MCF 10A (cell line): ENCODE data around the gene IGFBP3. TPM values are rescaled to one million over a fixed set of nuclear protein-coding genes. Genes with fewer than 3 reads are reported as not detected.
A peak's percentile ranks its signal among the peaks of the same experiment; 100 is the strongest.

Experiments used
- BruUV-seq: library from RNA; stranded (reverse); fragments of 400-500 nt; replicated peaks from 2 replicates; lab custom pipeline; 2021; lab: Mats Ljungman, UMichigan
- CTCF ChIA-PET: fragments of 300-600 bp; sonication (Branson Sonifier 250); formaldehyde crosslinking; extraction: SDS; loops from one replicate; lab custom pipeline; 2021; ENCODE audit warnings: antibody characterized with exemption, inconsistent platforms; lab: Yijun Ruan, JAX
- POLR2A ChIA-PET: fragments of 300-600, 350-650 bp; sonication (Branson Sonifier 250); formaldehyde crosslinking; extraction: SDS; loops from one replicate; lab custom pipeline; 2020; ENCODE audit warnings: antibody characterized with exemption, inconsistent platforms; lab: Yijun Ruan, JAX
- DNase-seq: peaks from one replicate; pipeline ENCODE4 v3.0.0-alpha.2; 2018; ENCODE audit not compliant: unreplicated experiment
- H3K27ac Mint-ChIP-seq: one replicate; pipeline ENCODE4 v1.8.0; 2022; ENCODE audit warnings: mild to moderate bottlenecking, low read depth, mixed read lengths; ENCODE audit not compliant: unreplicated experiment
- H3K27me3 Mint-ChIP-seq: one replicate; pipeline ENCODE4 v1.8.0; 2022; ENCODE audit warnings: mixed read lengths; ENCODE audit not compliant: insufficient read depth, unreplicated experiment
- H3K36me3 Mint-ChIP-seq: one replicate; pipeline ENCODE4 v1.8.0; 2022; ENCODE audit warnings: mild to moderate bottlenecking, moderate library complexity, mixed read lengths; ENCODE audit not compliant: insufficient read depth, unreplicated experiment
- H3K4me1 Mint-ChIP-seq: one replicate; pipeline ENCODE4 v1.8.0; 2022; ENCODE audit warnings: mixed read lengths; ENCODE audit not compliant: insufficient read depth, unreplicated experiment
- H3K4me3 Mint-ChIP-seq: one replicate; pipeline ENCODE4 v1.8.0; 2022; ENCODE audit warnings: mild to moderate bottlenecking, moderate library complexity, mixed read lengths; ENCODE audit not compliant: unreplicated experiment
- H3K9me3 Mint-ChIP-seq: one replicate; pipeline ENCODE4 v1.8.0; 2022; ENCODE audit warnings: mixed read lengths; ENCODE audit not compliant: unreplicated experiment
- intact Hi-C: fragments of 100-400 bp; cut with micrococcal nuclease; formaldehyde crosslinking; loops from 2 replicates; pipeline ENCODE4 v1.14.1; 2022
- total RNA-seq: library from RNA; stranded (reverse); gene quantifications from 2 replicates; pipeline ENCODE4 v1.2.3, GENCODE V29; 2022
- TF ChIP-seq, protein P1 (sequence below): fragments of 200-600 bp; IDR thresholded peaks from one replicate; pipeline ENCODE4 v1.8.0; 2022; ENCODE audit warnings: antibody characterized with exemption, mild to moderate bottlenecking; ENCODE audit not compliant: unreplicated experiment

The IGFBP3 gene
- total RNA-seq, 1 experiment from 2014 or later, result 42.9 TPM

DNA sequence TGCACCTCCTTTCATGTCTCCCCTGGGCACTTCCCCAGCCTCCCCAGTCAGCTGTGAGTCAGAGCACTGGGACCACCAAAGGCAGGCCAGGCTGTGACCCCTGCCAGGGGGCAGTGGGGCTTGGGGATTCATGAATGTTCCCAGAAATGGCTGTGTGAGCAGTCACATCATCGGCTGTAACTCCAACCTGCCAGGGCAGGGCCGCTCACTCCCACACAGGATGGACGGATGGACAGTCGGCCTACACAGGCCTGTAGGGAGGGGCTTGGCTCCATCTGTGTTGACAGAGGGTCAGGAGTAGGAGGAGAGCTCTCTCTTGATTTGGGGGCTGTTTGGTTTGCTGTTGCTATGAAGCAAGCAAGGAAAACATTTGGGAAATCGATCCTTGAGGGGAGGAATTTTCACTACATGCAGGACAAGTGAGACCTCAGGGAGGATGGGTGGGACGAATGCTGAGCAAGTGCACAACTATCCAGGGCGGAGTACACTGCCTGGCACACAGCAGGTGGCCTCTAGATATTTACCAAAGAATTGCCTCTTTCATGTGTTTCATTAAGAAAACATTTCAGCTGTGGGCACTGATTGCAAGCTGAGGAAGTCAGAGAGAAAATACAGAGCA is 35.7 kb downstream of the IGFBP3 start:
- Mint-ChIP-seq H3K4me3 (peak overlapping the region; percentile 40), H3K27ac (peak overlapping the region; percentile 63), H3K4me1 (peaks cover 57% of the 10 kb centered on the region), H3K36me3 (no peaks in the 10 kb centered on the region), H3K27me3 (no peaks in the 10 kb centered on the region), H3K9me3 (no peaks in the 10 kb centered on the region)
- intact Hi-C loops, result no loop called here
- POLR2A ChIA-PET, result interaction anchor here (0.7 kb wide), 1 partner anchor 492 kb away, joined by 4 read pairs; no protein-coding TSS in a partner anchor
- TF ChIP-seq, protein P1, sequence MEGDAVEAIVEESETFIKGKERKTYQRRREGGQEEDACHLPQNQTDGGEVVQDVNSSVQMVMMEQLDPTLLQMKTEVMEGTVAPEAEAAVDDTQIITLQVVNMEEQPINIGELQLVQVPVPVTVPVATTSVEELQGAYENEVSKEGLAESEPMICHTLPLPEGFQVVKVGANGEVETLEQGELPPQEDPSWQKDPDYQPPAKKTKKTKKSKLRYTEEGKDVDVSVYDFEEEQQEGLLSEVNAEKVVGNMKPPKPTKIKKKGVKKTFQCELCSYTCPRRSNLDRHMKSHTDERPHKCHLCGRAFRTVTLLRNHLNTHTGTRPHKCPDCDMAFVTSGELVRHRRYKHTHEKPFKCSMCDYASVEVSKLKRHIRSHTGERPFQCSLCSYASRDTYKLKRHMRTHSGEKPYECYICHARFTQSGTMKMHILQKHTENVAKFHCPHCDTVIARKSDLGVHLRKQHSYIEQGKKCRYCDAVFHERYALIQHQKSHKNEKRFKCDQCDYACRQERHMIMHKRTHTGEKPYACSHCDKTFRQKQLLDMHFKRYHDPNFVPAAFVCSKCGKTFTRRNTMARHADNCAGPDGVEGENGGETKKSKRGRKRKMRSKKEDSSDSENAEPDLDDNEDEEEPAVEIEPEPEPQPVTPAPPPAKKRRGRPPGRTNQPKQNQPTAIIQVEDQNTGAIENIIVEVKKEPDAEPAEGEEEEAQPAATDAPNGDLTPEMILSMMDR, result no peak
- CTCF ChIA-PET, result interaction anchor here (0.7 to 1.3 kb wide), 2 partner anchors 32 to 175 kb away, joined by 3 read pairs; no protein-coding TSS in a partner anchor
- BruUV-seq, result no TSS peak
- DNase-seq, result peak; percentile 74

DNA sequence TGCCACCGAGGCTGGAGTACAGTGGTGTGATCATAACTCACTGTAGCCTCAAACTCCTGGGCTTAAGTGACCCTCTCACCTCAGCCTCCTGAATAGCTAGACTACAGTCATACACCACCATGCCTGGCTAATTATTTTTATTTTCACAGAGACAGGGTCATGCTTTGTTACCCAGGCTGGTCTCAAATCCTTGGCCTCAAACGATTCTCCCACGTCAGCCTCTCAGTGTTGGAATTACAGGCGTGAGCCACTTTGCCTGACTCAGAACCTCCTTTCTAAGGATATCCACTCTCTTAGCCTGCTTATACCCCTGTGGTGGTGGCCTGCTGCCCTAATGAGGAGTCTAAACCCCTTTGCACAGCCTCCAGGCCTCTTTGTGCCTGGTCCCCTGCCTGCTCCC is 36.9 kb downstream of the IGFBP3 start:
- Mint-ChIP-seq H3K36me3 (no peaks in the 10 kb centered on the region), H3K9me3 (no peaks in the 10 kb centered on the region), H3K4me3 (no peak overlapping the region), H3K4me1 (peaks cover 57% of the 10 kb centered on the region), H3K27me3 (no peaks in the 10 kb centered on the region), H3K27ac (peak overlapping the region; percentile 63)
- no peak for DNase-seq
- TF ChIP-seq, protein P1, result no peak
- ChIA-PET POLR2A (no interaction called here), CTCF (interaction anchor here (0.6 to 1.3 kb wide), 4 partner anchors 33 to 1958 kb away, joined by 3 read pairs; partner anchors contain the start of gene UBE2D4)
- intact Hi-C loops, result no loop called here
- no TSS peak for BruUV-seq

DNA sequence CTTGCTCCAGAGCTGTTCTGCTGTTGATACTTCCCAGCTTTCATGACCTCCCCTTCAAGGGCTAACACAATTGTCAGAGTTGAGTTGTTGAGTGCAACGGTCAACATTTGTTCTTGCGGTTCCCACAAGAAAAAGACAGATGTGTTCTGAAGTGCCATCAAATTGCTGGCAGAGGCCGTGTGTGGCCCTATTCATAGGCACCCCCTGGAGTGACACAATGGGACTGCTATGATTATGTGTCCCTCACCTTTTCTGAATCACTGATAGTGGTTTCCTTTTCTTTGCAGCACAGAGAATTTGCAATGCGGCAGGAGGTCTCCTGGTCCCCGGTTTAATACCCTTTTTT is 38.6 kb downstream of the IGFBP3 start:
- BruUV-seq, result TSS peak; percentile 71
- Mint-ChIP-seq H3K27me3 (no peaks in the 10 kb centered on the region), H3K4me1 (peaks cover 57% of the 10 kb centered on the region), H3K27ac (peak overlapping the region; percentile 94), H3K4me3 (no peak overlapping the region), H3K9me3 (peaks cover 3% of the 10 kb centered on the region), H3K36me3 (no peaks in the 10 kb centered on the region)
- CTCF ChIA-PET, result interaction anchor here (0.6 to 2.0 kb wide), 3 partner anchors 8 to 1470 kb away, joined by 3 to 10 read pairs (median 3); no protein-coding TSS in a partner anchor
- DNase-seq, result no peak
- intact Hi-C loops, result no loop called here
- TF ChIP-seq, protein P1, result no peak
- POLR2A ChIA-PET, result interaction anchor here (0.6 to 1.0 kb wide), 6 partner anchors 9 to 1411 kb away, joined by 3 to 5 read pairs (median 3); partner anchors contain the start of gene CCDC201

DNA sequence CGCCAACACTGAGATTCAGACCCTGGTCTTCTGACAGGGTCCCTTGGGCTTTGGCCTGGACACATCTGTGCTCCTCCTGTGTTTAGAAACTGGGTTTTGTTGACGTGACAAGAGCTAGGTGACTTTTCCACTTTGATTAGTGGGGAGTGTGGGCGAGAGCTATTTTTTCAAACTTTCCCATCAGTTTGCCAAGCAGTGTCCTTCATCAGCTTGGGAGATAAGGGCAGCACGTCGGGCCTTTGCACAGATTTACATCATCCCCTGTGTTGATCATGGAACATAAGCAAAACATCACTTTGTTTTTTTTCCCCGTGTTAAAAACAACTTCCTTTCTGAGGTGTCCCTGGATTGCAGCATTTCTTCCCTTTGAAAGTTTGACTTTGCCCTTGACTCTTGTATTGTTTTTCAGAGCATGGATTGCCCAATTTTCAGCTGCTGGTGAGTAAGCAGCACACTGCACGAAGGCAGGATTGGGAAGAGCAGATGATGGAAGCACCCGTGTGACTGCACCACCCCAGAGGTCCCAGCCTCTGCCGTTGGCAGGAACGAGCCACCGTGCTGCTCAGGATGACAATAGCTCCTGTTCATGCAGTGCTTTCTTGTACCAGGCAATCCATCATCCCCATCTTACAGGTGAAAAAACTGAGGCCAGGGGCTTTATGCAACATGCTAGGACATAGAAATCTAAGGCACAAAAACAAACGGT is 39.2 kb downstream of the IGFBP3 start:
- intact Hi-C loops, result no loop called here
- Mint-ChIP-seq H3K27me3 (no peaks in the 10 kb centered on the region), H3K4me1 (peaks cover 54% of the 10 kb centered on the region), H3K9me3 (peaks cover 8% of the 10 kb centered on the region), H3K27ac (peak overlapping the region; percentile 94), H3K4me3 (peak overlapping the region; percentile 0), H3K36me3 (no peaks in the 10 kb centered on the region)
- POLR2A ChIA-PET, result interaction anchor here (0.6 to 1.0 kb wide), 6 partner anchors 9 to 1412 kb away, joined by 3 to 5 read pairs (median 3); partner anchors contain the start of gene CCDC201
- no TSS peak for BruUV-seq
- CTCF ChIA-PET, result interaction anchor here (0.6 to 2.0 kb wide), 4 partner anchors 9 to 1471 kb away, joined by 3 to 10 read pairs (median 3); no protein-coding TSS in a partner anchor
- TF ChIP-seq, protein P1, result no peak
- peak; percentile 91 for DNase-seq
